Stimulated activated CD4-positive, alpha-beta T cell treated with anti-CD3 and anti-CD28 coated beads, Interleukin-12 subunit alpha, Interleukin-12 subunit beta, amount 100 ng/mL, for 48 hours (primary cell): ENCODE results near the gene FAM210A.

Source experiments
- DNase-seq, 3 donors: peaks; one replicate each; pipeline ENCODE4 v3.0.0-alpha.2; 2020; ENCODE audit warnings: low read depth in 2 of 3, low spot score in 1 of 3

Gene FAM210A

GRCh38 chr18:13622751-13623150, 103.6 kb downstream of the FAM210A start:
- no peak for DNase-seq

DNA sequence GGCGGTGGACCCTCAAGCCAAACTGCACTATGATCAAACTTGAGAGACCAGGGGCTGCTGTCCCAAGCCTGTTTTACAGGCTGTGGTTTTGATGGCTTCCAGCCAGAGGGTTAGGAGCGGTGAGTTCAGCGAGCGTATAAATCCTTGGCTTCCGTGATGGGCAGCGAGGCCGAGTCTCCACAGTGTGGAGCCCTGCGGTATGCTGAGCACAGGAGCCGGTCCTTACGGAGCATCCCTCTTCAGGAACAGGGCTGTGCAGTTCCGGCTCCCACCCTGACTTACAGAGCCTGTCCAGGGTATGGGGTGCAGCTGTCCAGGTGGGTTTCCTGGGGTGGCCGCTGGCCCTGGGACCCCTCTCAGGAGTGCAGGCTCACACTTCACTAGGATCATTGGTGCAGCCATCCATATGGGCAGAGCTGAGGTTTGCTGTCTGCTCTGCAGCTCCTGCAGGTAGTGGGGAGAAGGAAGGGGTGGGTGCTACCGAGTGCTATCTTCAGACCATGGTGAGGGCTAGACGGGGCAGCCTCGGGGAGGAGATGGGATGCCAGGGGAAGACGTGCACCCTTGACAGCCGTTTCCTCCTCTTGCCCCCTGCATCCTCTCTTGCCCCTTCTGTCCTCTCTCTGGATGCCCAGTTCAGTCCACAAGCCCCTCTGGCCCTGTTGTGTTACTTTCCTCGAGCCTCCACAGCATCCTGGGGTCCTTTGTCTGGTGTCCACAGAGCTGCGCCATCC, 104.3 kb downstream of the FAM210A start:
- DNase-seq = no peak

DNA sequence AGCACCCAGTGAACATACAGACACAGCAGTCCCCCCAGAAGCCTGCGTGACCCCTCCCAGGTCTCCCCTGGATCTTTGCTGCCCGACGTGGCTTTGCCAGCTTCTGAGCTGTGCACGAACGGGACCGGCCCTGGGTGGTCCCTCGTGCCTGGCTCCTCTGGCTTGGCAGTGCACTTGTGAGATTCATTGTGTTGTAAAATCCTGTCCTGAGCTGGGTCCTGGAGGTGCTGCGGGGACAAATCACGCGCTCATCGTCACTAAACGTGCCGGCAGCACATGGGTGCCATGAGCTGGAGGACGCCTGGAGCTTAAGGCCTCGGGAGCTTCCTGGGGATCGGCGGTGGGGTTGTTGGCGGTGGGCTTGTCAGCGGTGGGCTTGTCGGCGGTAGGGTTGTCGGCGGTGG, 104.9 kb downstream of the FAM210A start:
- no peak for DNase-seq

- no peak for DNase-seq
Observed at GRCh38 chr18:13620818-13621445, 105.4 kb downstream of the FAM210A start.

GRCh38 chr18:13620206-13620672, 106.1 kb downstream of the FAM210A start:
- DNase-seq = no peak

DNA sequence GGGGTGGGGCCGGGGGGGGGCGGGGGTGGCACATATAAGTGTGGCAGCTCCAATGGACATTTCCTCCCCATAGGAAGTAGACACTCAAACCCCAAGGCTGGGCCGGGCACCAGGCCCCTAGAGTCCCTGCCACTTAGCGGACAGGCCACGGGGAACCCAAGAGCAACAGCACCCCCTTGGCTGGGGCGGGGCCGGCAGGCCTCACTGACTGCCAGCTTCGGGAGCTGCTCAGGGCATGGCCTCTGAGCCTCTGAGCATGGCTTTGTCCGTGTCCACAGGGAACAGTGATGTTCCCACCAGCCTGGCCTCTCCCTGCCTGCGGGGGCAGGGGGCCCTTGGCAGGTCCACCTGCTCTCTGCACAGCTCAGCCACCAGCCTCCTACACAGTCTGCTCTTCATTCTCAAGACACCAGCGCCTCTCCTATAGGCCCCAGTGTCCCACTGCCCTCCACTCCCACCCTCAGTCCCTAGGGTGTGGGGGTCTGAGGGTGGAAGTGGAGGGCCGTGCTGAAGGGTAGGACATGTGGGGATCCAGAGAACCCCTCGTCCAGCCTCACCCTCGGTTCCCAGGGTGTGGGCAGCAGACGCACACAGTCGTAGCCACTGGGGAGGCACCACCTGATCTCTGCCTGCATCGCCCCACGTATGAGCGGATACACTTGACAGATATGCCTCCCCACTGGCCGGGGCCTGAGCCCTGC, 106.7 kb downstream of the FAM210A start:
- no peak for DNase-seq

DNA sequence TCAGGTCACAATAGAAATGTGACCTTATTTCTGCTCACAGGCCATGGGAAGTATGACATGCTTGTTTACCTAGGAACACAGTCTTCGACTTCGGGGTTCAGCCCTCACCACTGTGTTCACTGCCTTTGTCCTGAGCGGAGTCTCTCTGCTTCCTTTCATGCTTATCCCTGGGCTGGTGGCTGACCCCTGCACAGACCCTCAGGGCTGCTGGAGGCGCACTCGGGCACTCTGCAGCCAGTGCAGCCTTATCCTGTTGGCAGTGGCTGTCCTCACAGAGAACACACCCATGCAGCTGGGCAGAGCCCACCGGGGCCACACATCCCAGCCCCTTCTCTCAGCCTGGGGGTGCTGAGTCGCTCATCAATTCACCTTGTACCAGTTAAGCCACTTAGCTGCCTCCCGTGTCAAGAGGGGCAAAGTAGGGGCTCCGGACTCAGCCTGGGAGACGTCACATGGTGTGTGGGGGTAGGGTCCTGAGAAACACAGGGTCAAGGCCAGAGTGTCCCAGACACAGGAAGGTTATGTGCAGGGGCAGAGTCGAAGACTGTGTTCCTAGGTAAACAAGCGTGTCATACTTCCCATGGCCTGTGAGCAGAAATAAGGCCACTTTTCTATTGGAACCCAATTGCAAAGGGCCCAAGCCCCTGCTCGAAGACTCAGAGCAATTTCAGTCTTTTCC, 107.5 kb downstream of the FAM210A start:
- no peak for DNase-seq

DNA sequence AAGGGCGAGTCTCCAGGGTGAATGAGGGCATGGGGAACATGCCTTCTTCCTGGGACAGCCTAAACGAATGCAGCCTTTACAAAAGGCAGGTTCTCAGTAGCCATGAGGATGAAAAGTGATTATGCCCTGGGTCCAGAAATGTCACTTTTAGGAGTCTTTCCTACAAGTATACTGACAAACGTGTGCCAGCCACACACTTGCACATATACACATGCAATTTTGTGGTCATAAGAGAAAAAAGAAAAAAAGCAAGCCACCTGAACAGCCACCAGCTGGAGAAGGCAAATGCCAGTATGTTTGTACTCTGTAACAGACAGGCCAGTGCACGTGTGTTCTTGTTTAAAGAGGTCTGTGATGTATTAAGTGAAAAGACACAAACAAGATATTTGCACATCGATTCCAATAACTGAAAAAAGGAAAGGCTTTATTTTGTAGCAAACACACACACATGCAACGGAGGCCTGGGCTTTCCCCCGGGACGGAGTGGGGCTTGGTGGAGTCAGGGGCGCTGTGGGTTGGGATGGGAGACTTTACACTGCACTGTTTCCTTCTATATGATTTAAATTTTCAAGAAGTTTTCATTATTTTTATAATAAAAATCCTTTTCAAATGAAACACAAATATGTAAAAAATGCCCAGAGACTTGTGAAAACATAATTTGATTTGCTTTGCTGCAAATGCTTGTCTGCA, 108.4 kb downstream of the FAM210A start:
- DNase-seq = no peak

GRCh38 chr18:13616525-13617035, 109.8 kb downstream of the FAM210A start:
- no peak for DNase-seq

DNA sequence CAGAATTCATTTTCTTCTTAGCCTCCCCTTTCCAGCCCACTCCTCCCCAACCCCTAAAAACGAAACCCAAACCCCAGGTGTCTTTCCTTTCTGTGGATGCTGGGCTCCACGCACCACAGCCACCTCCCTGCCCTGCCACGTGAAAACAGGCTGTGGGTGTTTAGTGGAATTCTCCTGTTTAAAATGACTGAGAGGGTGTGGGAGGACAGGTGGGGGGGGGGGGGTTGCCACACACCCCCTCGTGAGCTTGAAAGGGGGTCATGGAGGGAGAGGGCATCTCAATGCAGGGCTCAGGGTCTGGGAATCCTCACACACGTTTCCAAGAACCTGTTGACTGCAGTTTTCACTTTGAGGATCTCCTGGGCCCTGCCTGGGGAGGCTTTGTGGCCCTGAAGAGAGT, 110.3 kb downstream of the FAM210A start:
- DNase-seq = no peak

GRCh38 chr18:13615432-13615861, 110.9 kb downstream of the FAM210A start:
- no peak for DNase-seq

- DNase-seq = no peak
Observed at GRCh38 chr18:13614641-13615288, 111.6 kb downstream of the FAM210A start.

GRCh38 chr18:13613591-13614501, 112.5 kb downstream of the FAM210A start:
- no peak for DNase-seq
